Activated T-helper 17 cell treated with anti-CD3 and anti-CD28 coated beads, Interleukin-2, amount 50 U/mL, for 72 hours (primary cell): ENCODE results near the gene RALA. TPM values are rescaled to one million over a fixed set of nuclear protein-coding genes. Genes with fewer than 3 reads are reported as not detected.
"Not testable (repeated sequence)": the region's sequence is repeated elsewhere in the genome, so short reads cannot be mapped to it uniquely, and the experiment has no call there.

Source experiments
- ATAC-seq: fragments of 150-1000 bp; cut with Tn5 transposase; replicated peaks from 2 replicates; pipeline ENCODE4 v1.10.0; 2021; ENCODE audit warnings: mild to moderate bottlenecking, moderate library complexity
- H3K27ac Mint-ChIP-seq: one replicate; pipeline ENCODE4 v1.8.0; 2022; ENCODE audit warnings: mixed read lengths
- H3K27me3 Mint-ChIP-seq: one replicate; pipeline ENCODE4 v1.8.0; 2022; ENCODE audit warnings: mixed read lengths
- H3K36me3 Mint-ChIP-seq: one replicate; pipeline ENCODE4 v1.8.0; 2022; ENCODE audit warnings: low read depth, mild to moderate bottlenecking, mixed read lengths
- H3K4me1 Mint-ChIP-seq: one replicate; pipeline ENCODE4 v1.8.0; 2022; ENCODE audit warnings: mixed read lengths
- H3K4me3 Mint-ChIP-seq: one replicate; pipeline ENCODE4 v1.8.0; 2022; ENCODE audit warnings: mild to moderate bottlenecking, mixed read lengths
- H3K9me3 Mint-ChIP-seq: one replicate; pipeline ENCODE4 v1.8.0; 2022; ENCODE audit warnings: mixed read lengths
- total RNA-seq, 2 donors: library from RNA; stranded (reverse); gene quantifications; one replicate each; pipeline ENCODE4 v1.2.3, GENCODE V29; 2022

Gene RALA
- total RNA-seq, 2 donors from 2014 or later = 21.6 to 27.9 TPM

DNA sequence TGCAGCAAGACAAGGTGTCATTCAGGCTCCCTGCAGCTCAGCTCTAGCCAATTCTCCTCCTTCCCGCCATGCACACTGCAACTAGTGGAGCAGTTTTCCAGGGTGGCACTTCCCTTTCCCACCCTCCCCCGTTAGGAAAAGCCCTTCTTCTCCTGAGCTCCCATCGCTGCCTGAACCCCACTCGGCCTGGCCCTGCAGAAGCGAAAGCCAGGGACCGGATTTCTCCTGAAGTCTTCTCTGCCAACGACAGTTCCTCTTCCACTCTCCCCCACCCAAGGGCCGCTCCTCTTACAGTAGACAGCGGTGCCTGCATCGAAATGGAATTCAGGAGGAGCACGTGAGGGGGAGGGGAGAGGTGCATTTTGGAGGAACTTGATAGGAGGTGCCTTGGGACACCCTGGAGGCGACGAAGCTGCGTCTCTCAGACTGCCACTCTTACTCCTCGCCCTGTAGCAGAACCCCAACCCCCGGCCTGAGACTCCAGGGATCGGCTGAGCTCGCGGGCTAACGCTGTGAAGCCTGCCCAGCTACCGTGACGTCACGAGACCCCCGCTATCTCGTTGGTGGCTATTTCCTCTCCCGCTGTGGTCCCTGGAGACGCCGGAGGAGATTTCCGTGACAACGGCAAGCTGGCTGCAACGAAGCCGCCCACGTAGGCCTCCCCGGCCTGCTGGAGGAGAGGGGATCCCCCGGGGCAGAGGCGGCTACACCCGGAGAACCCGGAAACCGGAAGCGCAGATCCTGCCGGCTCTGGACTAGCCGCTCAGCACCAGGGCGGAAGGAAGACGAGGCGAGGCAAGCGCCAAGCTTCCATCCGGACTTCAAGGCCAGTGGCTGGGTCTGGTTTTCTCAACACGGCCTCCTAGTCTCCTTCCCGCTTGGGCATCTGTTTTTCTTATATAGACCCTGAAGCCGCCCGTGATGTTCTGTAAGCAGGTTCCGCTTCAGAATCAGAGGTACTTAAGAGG is 109.7 kb downstream of the RALA start:
- peak; percentile 90 for ATAC-seq
- Mint-ChIP-seq H3K27ac (peak overlapping the region; percentile 88), H3K36me3 (peaks cover 6% of the 10 kb centered on the region), H3K27me3 (no peaks in the 10 kb centered on the region), H3K9me3 (no peaks in the 10 kb centered on the region), H3K4me3 (peak overlapping the region; percentile 85), H3K4me1 (peaks cover 20% of the 10 kb centered on the region)

- peak overlapping the region; percentile 85 for H3K4me3 Mint-ChIP-seq
- H3K27ac Mint-ChIP-seq = peak overlapping the region; percentile 88
- ATAC-seq = no peak
- peaks cover 20% of the 10 kb centered on the region for H3K4me1 Mint-ChIP-seq
- peaks cover 6% of the 10 kb centered on the region for H3K36me3 Mint-ChIP-seq
- no peaks in the 10 kb centered on the region for H3K9me3 Mint-ChIP-seq
- H3K27me3 Mint-ChIP-seq = no peaks in the 10 kb centered on the region
These were observed 110.7 kb downstream of the RALA start for GRCh38 chr7:39733881-39734632.

DNA sequence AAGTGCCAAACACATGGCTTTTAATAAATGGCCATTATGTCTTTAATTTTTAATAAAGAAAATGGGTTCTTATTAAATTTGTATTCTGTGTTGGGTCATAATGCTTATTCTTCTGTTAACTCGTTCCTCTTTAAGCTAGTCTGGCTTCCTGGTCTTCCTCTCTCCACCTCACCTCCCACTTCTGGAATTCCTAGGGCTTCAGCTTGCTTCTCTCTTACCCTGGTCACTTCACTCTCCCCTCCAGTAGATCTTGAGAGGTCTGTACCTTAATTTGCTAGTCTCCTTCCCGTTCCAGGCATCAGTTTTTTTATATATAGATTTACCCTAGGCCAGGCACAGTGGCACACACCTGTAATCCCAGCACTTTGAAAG is 111.2 kb downstream of the RALA start:
- Mint-ChIP-seq H3K27ac (peak overlapping the region; percentile 88), H3K4me1 (peaks cover 20% of the 10 kb centered on the region), H3K27me3 (no peaks in the 10 kb centered on the region), H3K9me3 (no peaks in the 10 kb centered on the region), H3K36me3 (peaks cover 6% of the 10 kb centered on the region), H3K4me3 (peak overlapping the region; percentile 85)
- no peak for ATAC-seq

- ATAC-seq = peak; percentile 39
- H3K27ac Mint-ChIP-seq = peak overlapping the region; percentile 73
- H3K4me3 Mint-ChIP-seq = peak overlapping the region; percentile 85
- H3K27me3 Mint-ChIP-seq = no peaks in the 10 kb centered on the region
- no peaks in the 10 kb centered on the region for H3K9me3 Mint-ChIP-seq
- peaks cover 24% of the 10 kb centered on the region for H3K4me1 Mint-ChIP-seq
- peaks cover 6% of the 10 kb centered on the region for H3K36me3 Mint-ChIP-seq
These were observed 112.5 kb downstream of the RALA start for GRCh38 chr7:39735903-39736302.

DNA sequence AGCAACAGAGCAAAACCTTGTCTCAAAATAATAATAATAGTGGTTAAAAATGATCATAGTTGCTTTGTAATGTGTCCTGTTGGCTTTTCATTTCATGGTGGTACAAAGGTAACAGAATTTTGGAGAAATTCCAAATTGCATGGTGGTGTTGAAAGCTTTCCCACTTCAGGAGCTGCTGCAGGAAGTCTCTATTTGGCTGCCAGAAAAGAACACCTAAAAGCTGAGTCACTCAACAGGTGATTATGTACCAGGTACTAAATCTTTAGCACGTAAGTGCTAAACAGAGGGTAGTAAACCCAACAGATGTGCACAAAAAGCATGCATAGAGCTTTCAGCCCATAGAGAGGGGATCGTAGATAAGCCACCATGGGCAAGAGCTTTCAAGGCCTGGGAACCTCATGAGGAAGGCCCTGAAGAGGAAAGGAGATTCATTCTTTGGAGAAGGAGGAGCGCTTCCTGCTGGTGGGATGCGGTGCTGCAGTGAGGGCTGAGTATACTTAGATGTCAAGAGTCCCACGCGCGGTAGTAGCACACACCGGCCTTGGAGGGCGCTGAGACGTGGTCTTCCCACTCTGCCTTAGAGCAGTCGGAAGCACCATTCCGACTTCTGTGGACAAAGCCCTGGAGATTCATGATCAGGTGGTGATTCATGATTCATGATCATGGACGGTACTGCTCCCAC is 118.7 kb downstream of the RALA start:
- peaks cover 5% of the 10 kb centered on the region for H3K36me3 Mint-ChIP-seq
- peak; percentile 48 for ATAC-seq
- peaks cover 11% of the 10 kb centered on the region for H3K4me1 Mint-ChIP-seq
- H3K27ac Mint-ChIP-seq = peak overlapping the region; percentile 33
- H3K27me3 Mint-ChIP-seq = no peaks in the 10 kb centered on the region
- no peak overlapping the region for H3K4me3 Mint-ChIP-seq
- H3K9me3 Mint-ChIP-seq = no peaks in the 10 kb centered on the region

DNA sequence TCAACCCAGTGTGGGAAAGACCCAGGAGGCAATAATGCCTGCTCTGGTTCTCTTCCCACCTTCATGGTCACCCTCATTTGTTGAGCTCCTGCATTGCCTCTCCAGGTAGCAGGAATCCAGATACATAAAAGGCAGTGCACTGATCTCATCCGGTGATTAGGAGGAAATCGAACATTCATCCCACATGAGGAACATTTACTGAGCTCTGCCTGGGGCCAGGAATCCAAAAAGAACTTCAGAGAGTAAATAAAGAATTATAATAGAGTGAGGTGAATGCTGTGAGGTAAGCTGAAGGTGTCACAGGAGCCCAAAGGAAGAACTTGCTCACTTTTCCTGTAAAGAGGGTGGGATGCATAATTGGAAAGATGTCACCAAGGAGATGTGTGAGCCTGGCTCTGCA is 121.2 kb downstream of the RALA start:
- H3K9me3 Mint-ChIP-seq = no peaks in the 10 kb centered on the region
- no peak overlapping the region for H3K4me3 Mint-ChIP-seq
- no peak for ATAC-seq
- H3K27ac Mint-ChIP-seq = peak overlapping the region; percentile 60
- peaks cover 16% of the 10 kb centered on the region for H3K4me1 Mint-ChIP-seq
- peaks cover 5% of the 10 kb centered on the region for H3K36me3 Mint-ChIP-seq
- no peaks in the 10 kb centered on the region for H3K27me3 Mint-ChIP-seq

GRCh38 chr7:39745320-39745719 is 121.9 kb downstream of the RALA start:
- H3K4me1 Mint-ChIP-seq = peaks cover 16% of the 10 kb centered on the region
- no peak overlapping the region for H3K4me3 Mint-ChIP-seq
- H3K27ac Mint-ChIP-seq = no peak overlapping the region
- no peak for ATAC-seq
- no peaks in the 10 kb centered on the region for H3K27me3 Mint-ChIP-seq
- no peaks in the 10 kb centered on the region for H3K9me3 Mint-ChIP-seq
- H3K36me3 Mint-ChIP-seq = peaks cover 5% of the 10 kb centered on the region

DNA sequence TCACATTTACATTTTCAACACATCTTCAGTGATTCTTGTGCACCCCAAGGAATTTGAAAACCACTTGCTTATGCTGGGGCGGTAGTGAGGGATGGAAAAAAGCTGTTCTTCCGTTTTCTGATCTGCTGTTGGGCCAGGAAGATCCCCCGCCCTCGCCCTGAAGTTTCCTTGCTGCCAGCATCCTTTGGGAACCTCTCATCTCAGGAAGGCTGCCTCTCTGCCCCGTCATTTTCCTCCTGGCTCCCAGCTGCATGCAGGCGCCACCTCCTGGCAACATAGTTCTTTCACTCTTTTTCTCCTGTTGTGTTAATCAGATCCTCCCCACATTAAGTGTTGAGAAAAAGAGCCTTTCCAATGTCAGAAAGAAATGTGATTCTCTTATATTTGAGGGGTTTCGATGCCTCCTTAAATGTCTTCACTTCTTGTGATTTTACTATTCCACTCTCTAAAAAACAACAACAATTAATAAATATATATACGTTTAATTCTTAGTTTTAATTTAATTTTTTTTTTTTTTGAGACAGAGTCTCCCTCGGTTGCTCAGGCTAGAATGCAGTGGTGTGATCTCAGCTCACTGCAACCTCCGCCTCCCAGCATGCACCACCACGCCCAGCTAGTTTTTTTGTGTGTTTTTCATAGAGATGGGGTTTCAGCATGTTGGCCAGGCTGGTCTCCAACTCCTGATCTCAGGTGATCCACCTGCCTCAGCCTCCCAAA is 122.9 kb downstream of the RALA start:
- Mint-ChIP-seq H3K4me3 (no peak overlapping the region), H3K27me3 (no peaks in the 10 kb centered on the region), H3K36me3 (peaks cover 5% of the 10 kb centered on the region), H3K4me1 (peaks cover 12% of the 10 kb centered on the region), H3K9me3 (no peaks in the 10 kb centered on the region), H3K27ac (no peak overlapping the region)
- no peak for ATAC-seq

DNA sequence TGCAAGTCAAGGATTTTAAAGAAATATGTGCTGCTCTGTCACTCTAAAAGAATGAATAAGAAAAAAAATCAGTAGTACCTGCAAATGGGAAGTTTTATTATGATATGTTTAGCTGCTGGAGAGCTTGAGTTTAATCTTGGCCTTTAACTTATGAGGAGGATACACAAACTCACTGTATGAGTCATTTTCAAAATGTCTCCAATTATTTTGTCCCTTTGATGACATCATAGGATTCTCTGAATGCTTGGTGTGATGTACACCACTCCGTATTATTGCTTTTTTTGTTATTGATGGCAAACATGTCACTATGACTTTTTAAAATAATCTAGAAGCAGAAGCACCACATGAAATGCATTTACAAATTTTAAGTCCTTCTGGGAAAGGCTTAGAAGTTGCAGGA is 125.8 kb downstream of the RALA start:
- ATAC-seq = no peak
- H3K4me3 Mint-ChIP-seq = no peak overlapping the region
- no peaks in the 10 kb centered on the region for H3K9me3 Mint-ChIP-seq
- peak overlapping the region; percentile 52 for H3K27ac Mint-ChIP-seq
- peaks cover 12% of the 10 kb centered on the region for H3K4me1 Mint-ChIP-seq
- H3K27me3 Mint-ChIP-seq = no peaks in the 10 kb centered on the region
- H3K36me3 Mint-ChIP-seq = peaks cover 4% of the 10 kb centered on the region

DNA sequence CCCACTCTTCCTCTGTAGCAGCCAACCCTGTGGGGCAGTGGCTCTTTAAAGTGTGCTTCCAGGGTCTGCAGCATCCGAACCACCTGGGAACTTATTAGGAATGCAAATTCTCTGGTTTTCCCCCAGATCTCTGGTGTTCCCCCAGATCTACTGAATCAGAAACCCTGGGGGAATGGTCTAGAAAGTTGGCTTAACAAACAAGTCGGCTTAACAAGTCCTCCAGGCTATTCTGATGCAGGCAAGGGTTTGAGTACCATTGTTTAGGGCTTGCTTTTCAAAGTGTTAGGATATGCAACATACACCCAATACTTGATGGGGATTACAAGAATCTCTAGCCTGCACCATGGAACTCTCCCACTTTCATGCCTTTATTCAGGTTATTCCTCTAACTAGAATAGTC is 126.3 kb downstream of the RALA start:
- H3K36me3 Mint-ChIP-seq = peaks cover 4% of the 10 kb centered on the region
- ATAC-seq = no peak
- H3K27me3 Mint-ChIP-seq = no peaks in the 10 kb centered on the region
- H3K27ac Mint-ChIP-seq = no peak overlapping the region
- no peaks in the 10 kb centered on the region for H3K9me3 Mint-ChIP-seq
- H3K4me3 Mint-ChIP-seq = no peak overlapping the region
- peaks cover 15% of the 10 kb centered on the region for H3K4me1 Mint-ChIP-seq

DNA sequence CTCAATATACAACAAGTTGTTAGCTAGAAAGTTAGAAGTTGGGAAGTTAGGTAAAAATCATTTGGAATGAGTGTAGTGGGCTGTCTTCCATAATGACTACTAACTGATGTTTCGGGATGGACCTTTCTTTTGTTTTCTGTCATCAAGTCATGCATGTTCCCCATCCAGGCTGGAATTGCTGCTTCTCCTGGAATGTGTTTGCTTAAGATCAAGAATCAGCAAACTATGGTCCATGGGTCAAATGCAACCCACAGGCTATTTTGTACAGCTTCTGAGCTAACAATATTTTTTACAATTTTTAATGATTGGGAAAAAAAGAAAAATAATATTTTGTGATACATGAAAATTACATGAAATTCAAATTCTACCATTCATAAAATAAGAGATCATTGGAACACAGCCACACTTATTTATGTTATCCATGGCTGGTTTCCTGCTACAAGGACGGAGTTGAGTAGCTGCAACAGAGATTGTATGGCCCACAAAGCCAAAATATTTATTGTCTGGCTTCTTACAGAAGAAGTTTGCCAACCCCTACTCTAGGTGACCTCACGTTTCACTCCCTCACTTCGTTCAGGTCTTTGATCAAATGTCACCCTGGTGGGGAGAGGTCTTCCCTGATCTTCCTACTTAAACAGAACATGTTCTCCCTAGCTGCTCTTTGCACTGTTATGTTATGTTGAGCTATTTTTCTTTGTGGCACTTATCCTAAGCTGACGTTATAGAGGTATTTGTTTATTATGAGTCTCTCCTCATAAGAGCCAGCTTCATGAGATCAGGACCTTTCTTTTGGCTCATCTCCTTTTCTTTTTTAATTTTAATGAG is 127.1 kb downstream of the RALA start:
- no peaks in the 10 kb centered on the region for H3K27me3 Mint-ChIP-seq
- H3K36me3 Mint-ChIP-seq = peaks cover 4% of the 10 kb centered on the region
- no peak overlapping the region for H3K4me3 Mint-ChIP-seq
- no peak for ATAC-seq
- H3K27ac Mint-ChIP-seq = no peak overlapping the region
- H3K4me1 Mint-ChIP-seq = peaks cover 16% of the 10 kb centered on the region
- H3K9me3 Mint-ChIP-seq = no peaks in the 10 kb centered on the region

DNA sequence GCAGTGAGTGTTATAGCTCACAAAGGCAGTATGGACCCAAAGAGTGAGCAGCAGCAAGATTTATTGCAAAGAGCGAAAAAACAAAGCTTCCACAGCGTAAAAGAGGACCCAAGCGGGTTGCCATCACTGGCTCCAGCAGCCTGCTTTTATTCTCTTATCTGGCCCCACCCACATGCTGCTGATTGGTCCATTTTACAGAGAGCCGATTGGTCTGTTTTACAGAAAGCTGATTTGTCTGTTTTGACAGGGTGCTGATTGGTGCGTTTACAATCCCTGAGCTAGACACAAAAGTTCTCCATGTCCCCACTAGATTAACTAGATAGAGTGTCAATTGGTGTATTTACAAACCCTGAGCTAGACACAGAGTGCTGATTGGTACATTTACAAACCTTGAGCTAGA is 129.9 kb downstream of the RALA start:
- not testable (repeated sequence) for H3K4me3 Mint-ChIP-seq, ATAC-seq

GRCh38 chr7:39753823-39754325 is 130.5 kb downstream of the RALA start:
- H3K27ac Mint-ChIP-seq = no peak overlapping the region
- H3K27me3 Mint-ChIP-seq = no peaks in the 10 kb centered on the region
- H3K9me3 Mint-ChIP-seq = no peaks in the 10 kb centered on the region
- ATAC-seq = no peak
- peaks cover 10% of the 10 kb centered on the region for H3K4me1 Mint-ChIP-seq
- H3K4me3 Mint-ChIP-seq = no peak overlapping the region
- H3K36me3 Mint-ChIP-seq = peaks cover 4% of the 10 kb centered on the region

More for the DNA sequence above, 129.9 kb downstream of the RALA start:
- not testable (repeated sequence) for H3K27me3 Mint-ChIP-seq, H3K36me3 Mint-ChIP-seq, H3K9me3 Mint-ChIP-seq, H3K27ac Mint-ChIP-seq
- H3K4me1 Mint-ChIP-seq = peaks cover 10% of the 10 kb centered on the region
